Uterus (tissue), 4 donors: ENCODE data around the gene ACTR3C. TPM values are rescaled to one million over a fixed set of nuclear protein-coding genes. Genes with fewer than 3 reads are reported as not detected.

Source experiments
- DNase-seq, 2 donors: peaks; one replicate each; pipeline ENCODE4 v3.0.0-alpha.2; 2019 to 2020
- H3K27ac ChIP-seq, 2 donors: fragments of 200-600 bp; sonication (generic); 1 replicate in 1 of 2; 2 replicates in 1 of 2; pipeline ENCODE4 v1.5.1; 2016 to 2018
- H3K27me3 ChIP-seq, 2 donors: fragments of 200-600 bp; sonication (generic); one replicate each; pipeline ENCODE4 v1.5.1; 2018 to 2019; ENCODE audit warnings: control low read depth in 1 of 2
- H3K36me3 ChIP-seq, 2 donors: fragments of 200-600 bp; sonication (generic); one replicate each; pipeline ENCODE4 v1.5.1; 2019; ENCODE audit warnings: control low read depth in 1 of 2
- H3K4me1 ChIP-seq, 2 donors: fragments of 200-600 bp; sonication (generic); one replicate each; pipeline ENCODE4 v1.5.1; 2018 to 2019; ENCODE audit warnings: control low read depth in 1 of 2
- H3K4me3 ChIP-seq, 2 donors: fragments of 200-600 bp; sonication (generic); 1 replicate in 1 of 2; 2 replicates in 1 of 2; pipeline ENCODE4 v1.5.1; 2018 to 2019; ENCODE audit warnings: mild to moderate bottlenecking in 1 of 2
- H3K9me3 ChIP-seq, 2 donors: fragments of 200-600 bp; sonication (generic); one replicate each; pipeline ENCODE4 v1.5.1; 2019; ENCODE audit warnings: control low read depth in 1 of 2
- CTCF ChIP-seq, 4 experiments: fragments of 200-600 bp in 2 of 4; fragments of 450-650 bp in 2 of 4; sonication (generic) in 2 of 4; IDR thresholded peaks; one replicate each; pipeline ENCODE4 v1.5.1; 2016 to 2019; ENCODE audit warnings: antibody characterized with exemption in 4 of 4, mild to moderate bottlenecking in 2 of 4, moderate library complexity in 1 of 4
- POLR2A ChIP-seq, 2 donors: fragments of 450-650 bp; IDR thresholded peaks; one replicate each; pipeline ENCODE4 v1.6.1; 2016; ENCODE audit warnings: antibody characterized with exemption in 2 of 2, mild to moderate bottlenecking in 1 of 2, moderate library complexity in 1 of 2
- intact Hi-C: fragments of 100-400 bp; cut with DNase I; formaldehyde crosslinking; loops from one replicate; pipeline ENCODE4 v1.15.1; 2023; ENCODE audit warnings: low total_unique reads
- total RNA-seq, 4 donors: library from RNA; depleted of rRNA in 3 of 4; stranded (reverse); fragments of >200 nt in 3 of 4; gene quantifications; one replicate each; pipeline versions ENCODE4 v1.1.0 to v1.2.4, GENCODE V29; 2014 to 2023
- donor health status: DM: yes; HTN: yes; CAD: no.

The ACTR3C gene
- total RNA-seq, 4 donors from 2014 or later: 2.6 to 13.1 (median 10.3) TPM

- Histone ChIP-seq H3K4me3 (no peak overlapping the region), H3K36me3 (no peaks in the 10 kb centered on the region), H3K27ac (peak overlapping the region in 1 of 2 donors; percentile 94), H3K27me3 (no peaks in the 10 kb centered on the region), H3K4me1 (peaks cover 0 to 9% of the 10 kb centered on the region in 2 donors), H3K9me3 (no peaks in the 10 kb centered on the region)
- TF ChIP-seq POLR2A (IDR thresholded peaks at IDR 0.05): no peak
- TF ChIP-seq CTCF (IDR thresholded peaks at IDR 0.05): no peak
- intact Hi-C loops: no loop called here
- no peak for DNase-seq
Observed at GRCh38 chr7:150343225-150343624, 19.9 kb upstream of the ACTR3C start.

- intact Hi-C loops: no loop called here
- H3K27me3 ChIP-seq: no peaks in the 10 kb centered on the region
- H3K36me3 ChIP-seq: no peaks in the 10 kb centered on the region
- H3K27ac ChIP-seq: peak overlapping the region; percentile 94 to 96
- peaks cover 0 to 9% of the 10 kb centered on the region in 2 donors for H3K4me1 ChIP-seq
- TF ChIP-seq POLR2A (IDR thresholded peaks at IDR 0.05) (no peak), CTCF (IDR thresholded peaks at IDR 0.05) (no peak)
- H3K4me3 ChIP-seq: peak overlapping the region; percentile 65 to 80
- no peak for DNase-seq
- no peaks in the 10 kb centered on the region for H3K9me3 ChIP-seq
Observed at GRCh38 chr7:150342121-150342408, 18.7 kb upstream of the ACTR3C start.

- intact Hi-C loops: no loop called here
- DNase-seq: peak; percentile 84 to 87
Observed at GRCh38 chr7:150341263-150342120, 18.1 kb upstream of the ACTR3C start, which contains the start of gene RARRES2. Gene RARRES2, minus strand, starts transcription at chr7:150341629. Its CDS starts 1,020 bp downstream, at chr7:150340609.

GRCh38 chr7:150340875-150341262 is 17.5 kb upstream of the ACTR3C start:
- Histone ChIP-seq H3K36me3 (no peaks in the 10 kb centered on the region), H3K27ac (peak overlapping the region; percentile 94 to 96), H3K4me1 (peaks cover 3 to 10% of the 10 kb centered on the region in 2 donors), H3K4me3 (peak overlapping the region; percentile 65 to 80), H3K9me3 (no peaks in the 10 kb centered on the region), H3K27me3 (no peaks in the 10 kb centered on the region)
- TF ChIP-seq CTCF (IDR thresholded peaks at IDR 0.05): no peak
- no peak for TF ChIP-seq POLR2A (IDR thresholded peaks at IDR 0.05)
- DNase-seq: peak in 1 of 2 donors; percentile 42
- intact Hi-C loops: no loop called here

More at GRCh38 chr7:150341263-150342120, 18.1 kb upstream of the ACTR3C start, which contains the start of gene RARRES2:
- peak in 1 of 2 donors; percentile 49 for TF ChIP-seq POLR2A (IDR thresholded peaks at IDR 0.05)
- peak in 1 of 4 experiments; percentile 4 for TF ChIP-seq CTCF (IDR thresholded peaks at IDR 0.05)
- peak within 1 kb of the TSS; percentile 94 to 96 for H3K27ac ChIP-seq
- H3K4me3 ChIP-seq: peak within 1 kb of the TSS; percentile 65 to 80
- no peaks in the 10 kb centered on the region for H3K27me3 ChIP-seq
- no peaks in the 10 kb centered on the region for H3K36me3 ChIP-seq
- no peaks in the 10 kb centered on the region for H3K9me3 ChIP-seq
- peaks cover 0 to 9% of the 10 kb centered on the region in 2 donors for H3K4me1 ChIP-seq

- intact Hi-C loops: no loop called here
- DNase-seq: peak; percentile 50 to 55
- H3K4me1 ChIP-seq: peaks cover 6 to 15% of the 10 kb centered on the region in 2 donors
Observed at GRCh38 chr7:150340024-150340749, 16.8 kb upstream of the ACTR3C start.

More at GRCh38 chr7:150340024-150340749, 16.8 kb upstream of the ACTR3C start:
- no peak for TF ChIP-seq POLR2A (IDR thresholded peaks at IDR 0.05)
- TF ChIP-seq CTCF (IDR thresholded peaks at IDR 0.05): no peak
- Histone ChIP-seq H3K4me3 (peak overlapping the region; percentile 65 to 80), H3K36me3 (no peaks in the 10 kb centered on the region), H3K27ac (peak overlapping the region; percentile 94 to 96), H3K9me3 (no peaks in the 10 kb centered on the region), H3K27me3 (no peaks in the 10 kb centered on the region)
